HCT116 (cell line): ENCODE data around the gene IYD. TPM values are rescaled to one million over a fixed set of nuclear protein-coding genes. Genes with fewer than 3 reads are reported as not detected.

Experiments
- ATAC-seq: fragments of 200-7000 bp; cut with Tn5 transposase; 2 replicates; pipeline ENCODE4 v1.9.1; 2020; ENCODE audit warnings: mild to moderate bottlenecking, moderate library complexity
- BruUV-seq: library from RNA; stranded (reverse); fragments of 400-500 nt; replicated peaks from 2 replicates; lab custom pipeline; 2021; lab: Mats Ljungman, UMichigan
- CTCF ChIA-PET: fragments of 300-600 bp; sonication (Branson Sonifier 250); formaldehyde crosslinking; loops from one replicate; lab custom pipeline; 2021; ENCODE audit warnings: antibody characterized with exemption; lab: Charles Lee
- POLR2A ChIA-PET: fragments of 300-600, 350-600 bp; sonication (Branson Sonifier 250); formaldehyde crosslinking; loops from one replicate; lab custom pipeline; 2021; ENCODE audit warnings: antibody characterized with exemption; lab: Charles Lee
- RAD21 ChIA-PET, 2 experiments: fragments of 300-600 bp; sonication (Branson Sonifier 250); formaldehyde crosslinking; loops; one replicate each; lab custom pipeline; 2023; ENCODE audit warnings: low total read pairs in 2 of 2; ENCODE audit not compliant: uncharacterized antibody in 2 of 2, unreplicated experiment in 2 of 2, low non-redundant PET in 1 of 2; lab: Charles Lee
- DNase-seq: peaks from one replicate; pipeline ENCODE4 v3.0.0-alpha.2; 2010; ENCODE audit warnings: low read depth, low spot score
- H2AFZ ChIP-seq: fragments of 200-600 bp; shearing (Covaris generic), sonication (generic); 2 replicates; pipeline ENCODE4 v1.6.1; 2017; ENCODE audit warnings: low read depth, mixed run types, mixed read lengths, antibody characterized with exemption, low read length; ENCODE audit not compliant: poor library complexity, severe bottlenecking
- H3K27ac ChIP-seq: 2 replicates; pipeline ENCODE4 v1.5.1; 2012; ENCODE audit warnings: low read depth, low read length
- H3K27me3 ChIP-seq: fragments of 200-600 bp; sonication (generic); 2 replicates; pipeline ENCODE4 v1.6.1; 2016; ENCODE audit warnings: mixed run types, low read length, mixed read lengths; ENCODE audit not compliant: insufficient read depth
- H3K36me3 ChIP-seq, 2 experiments: fragments of 200-500 bp in 1 of 2; fragments of 200-600 bp in 1 of 2; sonication (Bioruptor generic) in 1 of 2; sonication (generic) in 1 of 2; 2 replicates each; pipeline versions ENCODE4 v1.5.1 to v1.6.1; 2014 to 2016; ENCODE audit warnings: low read length in 2 of 2, inconsistent platforms in 1 of 2, mixed read lengths in 1 of 2, mixed run types in 1 of 2; ENCODE audit not compliant: insufficient read depth in 2 of 2, control insufficient read depth in 1 of 2
- H3K4me1 ChIP-seq, 2 experiments: fragments of 200-600 bp in 1 of 2; sonication (generic) in 1 of 2; 2 replicates each; pipeline versions ENCODE4 v1.5.1 to v1.6.1; 2012 to 2017; ENCODE audit warnings: low read length in 2 of 2, inconsistent platforms in 1 of 2, mild to moderate bottlenecking in 1 of 2, mixed read lengths in 1 of 2, mixed run types in 1 of 2, moderate library complexity in 1 of 2; ENCODE audit not compliant: insufficient read depth in 2 of 2, control insufficient read depth in 1 of 2
- H3K4me2 ChIP-seq: fragments of 200-600 bp; sonication (generic); 2 replicates; pipeline ENCODE4 v1.6.1; 2017; ENCODE audit warnings: mixed run types, low read length, mixed read lengths
- H3K4me3 ChIP-seq, 2 experiments: fragments of 200-600 bp in 1 of 2; sonication (generic) in 1 of 2; replicated peaks in 1 of 2; 2 replicates each; pipeline ENCODE4 v1.5.1; 2011 to 2016; ENCODE audit warnings: low read length in 2 of 2, control low read depth in 1 of 2, low read depth in 1 of 2, mild to moderate bottlenecking in 1 of 2, mixed read lengths in 1 of 2, mixed run types in 1 of 2
- H3K79me2 ChIP-seq: fragments of 200-600 bp; sonication (generic); 2 replicates; pipeline ENCODE4 v1.6.1; 2017; ENCODE audit warnings: mild to moderate bottlenecking, mixed run types, low read length, moderate library complexity, mixed read lengths; ENCODE audit not compliant: insufficient read depth
- H3K9ac ChIP-seq: fragments of 200-600 bp; sonication (generic); 2 replicates; pipeline ENCODE4 v1.6.1; 2016; ENCODE audit warnings: low read length, mixed read lengths
- H3K9me2 ChIP-seq: fragments of 200-600 bp; sonication (generic), shearing (Covaris generic); 2 replicates; pipeline ENCODE4 v1.6.1; 2017; ENCODE audit warnings: mixed run types, mild to moderate bottlenecking, moderate library complexity; ENCODE audit not compliant: insufficient read depth
- H3K9me3 ChIP-seq, 2 experiments: fragments of 200-500 bp in 1 of 2; fragments of 200-600 bp in 1 of 2; sonication (Bioruptor generic) in 1 of 2; sonication (generic) in 1 of 2; 2 replicates each; pipeline ENCODE4 v1.6.1; 2014 to 2017; ENCODE audit warnings: low read length in 2 of 2, mixed read lengths in 2 of 2, inconsistent platforms in 1 of 2, low read depth in 1 of 2, mild to moderate bottlenecking in 1 of 2, mixed run types in 1 of 2, moderate library complexity in 1 of 2; ENCODE audit not compliant: control insufficient read depth in 1 of 2, insufficient read depth in 1 of 2
- H4K20me1 ChIP-seq: fragments of 200-600 bp; sonication (generic), shearing (Covaris generic); 2 replicates; pipeline ENCODE4 v1.6.1; 2017; ENCODE audit warnings: mixed run types, mild to moderate bottlenecking, moderate library complexity; ENCODE audit not compliant: insufficient read depth
- CBX3 ChIP-seq: IDR thresholded peaks from 2 replicates; pipeline ENCODE4 v1.6.1; 2012; ENCODE audit warnings: low read depth
- CEBPB ChIP-seq: IDR thresholded peaks from 2 replicates; pipeline ENCODE4 v1.6.1; 2012; ENCODE audit warnings: low read depth
- CTCF ChIP-seq, 3 experiments: fragments of 200-600 bp in 1 of 3; sonication (generic) in 1 of 3; IDR thresholded peaks in 2 of 3; conservative IDR thresholded peaks in 1 of 3; 2 replicates each; pipeline ENCODE4 v1.5.1; 2012 to 2017; ENCODE audit warnings: low read depth in 2 of 3, low read length in 2 of 3, antibody characterized with exemption in 1 of 3, borderline replicate concordance in 1 of 3, control low read depth in 1 of 3, mild to moderate bottlenecking in 1 of 3, mixed read lengths in 1 of 3, mixed run types in 1 of 3, moderate library complexity in 1 of 3; ENCODE audit not compliant: insufficient read depth in 1 of 3
- EGR1 ChIP-seq: IDR thresholded peaks from 2 replicates; pipeline ENCODE4 v1.6.1; 2012; ENCODE audit warnings: low read depth
- ELF1 ChIP-seq: IDR thresholded peaks from 2 replicates; pipeline ENCODE4 v1.6.1; 2012; ENCODE audit warnings: low read depth, borderline replicate concordance
- JUND ChIP-seq: IDR thresholded peaks from 2 replicates; pipeline ENCODE4 v1.6.1; 2012
- POLR2AphosphoS5 ChIP-seq: IDR thresholded peaks from 2 replicates; pipeline ENCODE4 v1.6.1; 2011; ENCODE audit warnings: mild to moderate bottlenecking, low read depth, low read length, moderate library complexity
- SIN3A ChIP-seq: IDR thresholded peaks from 2 replicates; pipeline ENCODE4 v1.6.1; 2012; ENCODE audit warnings: low read depth
- SP1 ChIP-seq: IDR thresholded peaks from 2 replicates; pipeline ENCODE4 v1.6.1; 2012; ENCODE audit warnings: low read depth
- SRF ChIP-seq: IDR thresholded peaks from 2 replicates; pipeline ENCODE4 v1.6.1; 2012; ENCODE audit warnings: low read depth
- TCF7L2 ChIP-seq: IDR thresholded peaks from 2 replicates; pipeline ENCODE4 v1.7.0; 2011; ENCODE audit warnings: borderline replicate concordance, inconsistent platforms; ENCODE audit not compliant: insufficient read depth, insufficient read length; ENCODE audit errors: extremely low read depth
- ZFX ChIP-seq: fragments of 450-650 bp; IDR thresholded peaks from 2 replicates; pipeline ENCODE4 v1.6.1; 2017
- intact Hi-C: fragments of 100-400 bp; cut with micrococcal nuclease; formaldehyde crosslinking; loops from 2 replicates; pipeline ENCODE4 v1.10.0; 2022
- total RNA-seq: library from RNA; stranded (reverse); gene quantifications from one replicate; pipeline ENCODE4 v1.2.1, GENCODE V29; 2021; ENCODE audit not compliant: unreplicated experiment

The IYD gene
- total RNA-seq, 1 experiment from 2014 or later, result not detected

- no peak overlapping the region for H3K4me2 ChIP-seq
- no peak for ATAC-seq
- no peaks in the 10 kb centered on the region for H3K27me3 ChIP-seq
- H3K9ac ChIP-seq, result no peak overlapping the region
- H3K79me2 ChIP-seq, result no peaks in the 10 kb centered on the region
- H3K4me1 ChIP-seq, result no peaks in the 10 kb centered on the region
- no peaks in the 10 kb centered on the region for H4K20me1 ChIP-seq
- RAD21 ChIA-PET, result no interaction called here
- no peaks in the 10 kb centered on the region for H3K9me3 ChIP-seq
- H3K9me2 ChIP-seq, result no peaks in the 10 kb centered on the region
- H3K4me3 ChIP-seq, result no peak overlapping the region
- no peak overlapping the region for H3K27ac ChIP-seq
- POLR2A ChIA-PET, result no interaction called here
- CTCF ChIA-PET, result interaction anchor here (1.5 to 2.0 kb wide), 2 partner anchors 262 to 272 kb away, joined by 4 to 6 read pairs; no protein-coding TSS in a partner anchor
- no peak overlapping the region for H2AFZ ChIP-seq
- DNase-seq, result no peak
- no peaks in the 10 kb centered on the region for H3K36me3 ChIP-seq
- intact Hi-C loops, result no loop called here
- TF ChIP-seq SIN3A, result no peak
- TF ChIP-seq CEBPB, result no peak
- no peak for TF ChIP-seq SP1
- TF ChIP-seq POLR2AphosphoS5, result no peak
- TF ChIP-seq SRF, result no peak
- no peak for TF ChIP-seq ELF1
- no peak for TF ChIP-seq TCF7L2
- no peak for TF ChIP-seq JUND
- no peak for TF ChIP-seq ZFX
- no peak for TF ChIP-seq CTCF (IDR thresholded peaks at IDR 0.05 in 2 of 3, conservative IDR thresholded peaks at IDR 0.05 in 1 of 3; ENCODE audit: borderline replicate concordance in 1 of 3, insufficient read depth in 1 of 3, low read depth in 2 of 3, low read length in 2 of 3)
- TF ChIP-seq EGR1, result no peak
- no peak for TF ChIP-seq CBX3
- TF ChIP-seq, all 23 proteins: peak for 0
- no TSS peak for BruUV-seq
These were observed 25.4 kb upstream of the IYD start for GRCh38 chr6:150343434-150343833.
